Measurements from ENCODE around the gene EME2. TPM values are rescaled to one million over a fixed set of nuclear protein-coding genes. Genes with fewer than 3 reads are reported as not detected.

EME2 gene
- total and polyA plus RNA-seq, 4 donors, result 1.4 to 9.0 (median 3.0) TPM

DNA sequence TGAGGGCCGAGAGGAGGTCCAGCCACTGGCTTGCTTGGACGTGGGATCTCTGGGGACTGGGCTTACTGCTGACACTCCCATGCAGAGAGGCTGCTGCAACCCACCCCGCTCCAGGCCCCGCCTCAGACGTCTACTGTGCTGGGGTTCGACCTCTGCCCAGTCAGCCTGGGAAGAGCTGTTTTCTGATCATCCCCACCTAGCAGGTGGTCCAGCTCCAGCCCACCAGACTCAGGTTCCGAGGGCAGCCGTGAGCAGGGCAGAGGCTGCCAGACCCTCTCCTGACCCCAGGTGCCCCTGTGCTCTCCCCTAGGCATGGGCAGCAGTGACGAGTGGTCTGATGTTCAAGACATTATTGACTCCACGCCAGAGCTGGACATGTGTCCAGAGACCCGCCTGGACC is 24.7 kb upstream of the EME2 start:
- no peak overlapping the region for H3K4me3 ChIP-seq (ENCODE audit: low read depth in 1 of 3, low read length in 3 of 3)
- WGBS, result 94% methylated on average over 11 of the region's 11 CpGs
- H3K27me3 ChIP-seq (ENCODE audit: control insufficient read depth in 4 of 4, insufficient read depth in 4 of 4, low read length in 3 of 4), result no peaks in the 10 kb centered on the region
- H3K9ac ChIP-seq (ENCODE audit: low read depth in 1 of 2, low read length in 2 of 2), result no peak overlapping the region
- DNase-seq (ENCODE audit: low spot score), result no peak
- H3K9me3 ChIP-seq (ENCODE audit: control insufficient read depth in 4 of 4, low read length in 3 of 4), result no peaks in the 10 kb centered on the region
- no peak overlapping the region for H3K27ac ChIP-seq (ENCODE audit: low read depth in 1 of 2, low read length in 2 of 2)
- no peaks in the 10 kb centered on the region for H3K4me1 ChIP-seq (ENCODE audit: control insufficient read depth in 4 of 4, insufficient read depth in 4 of 4, low read length in 3 of 4)
- TF ChIP-seq FOXA1 (IDR thresholded peaks at IDR 0.05) (no peak), JUND (IDR thresholded peaks at IDR 0.05) (no peak), SP1 (IDR thresholded peaks at IDR 0.05) (no peak), HNF4A (conservative IDR thresholded peaks at IDR 0.05) (no peak), YY1 (IDR thresholded peaks at IDR 0.05) (no peak), NR2F2 (IDR thresholded peaks at IDR 0.05) (no peak), FOXA2 (IDR thresholded peaks at IDR 0.05) (no peak), RAD21 (IDR thresholded peaks at IDR 0.05) (no peak), TAF1 (conservative IDR thresholded peaks at IDR 0.05) (no peak), EGR1 (IDR thresholded peaks at IDR 0.05; ENCODE audit: low read depth in 2 of 2) (no peak)
- TF ChIP-seq, protein P1, sequence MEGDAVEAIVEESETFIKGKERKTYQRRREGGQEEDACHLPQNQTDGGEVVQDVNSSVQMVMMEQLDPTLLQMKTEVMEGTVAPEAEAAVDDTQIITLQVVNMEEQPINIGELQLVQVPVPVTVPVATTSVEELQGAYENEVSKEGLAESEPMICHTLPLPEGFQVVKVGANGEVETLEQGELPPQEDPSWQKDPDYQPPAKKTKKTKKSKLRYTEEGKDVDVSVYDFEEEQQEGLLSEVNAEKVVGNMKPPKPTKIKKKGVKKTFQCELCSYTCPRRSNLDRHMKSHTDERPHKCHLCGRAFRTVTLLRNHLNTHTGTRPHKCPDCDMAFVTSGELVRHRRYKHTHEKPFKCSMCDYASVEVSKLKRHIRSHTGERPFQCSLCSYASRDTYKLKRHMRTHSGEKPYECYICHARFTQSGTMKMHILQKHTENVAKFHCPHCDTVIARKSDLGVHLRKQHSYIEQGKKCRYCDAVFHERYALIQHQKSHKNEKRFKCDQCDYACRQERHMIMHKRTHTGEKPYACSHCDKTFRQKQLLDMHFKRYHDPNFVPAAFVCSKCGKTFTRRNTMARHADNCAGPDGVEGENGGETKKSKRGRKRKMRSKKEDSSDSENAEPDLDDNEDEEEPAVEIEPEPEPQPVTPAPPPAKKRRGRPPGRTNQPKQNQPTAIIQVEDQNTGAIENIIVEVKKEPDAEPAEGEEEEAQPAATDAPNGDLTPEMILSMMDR (IDR thresholded peaks at IDR 0.05; ENCODE audit: low read depth, low read length, missing input control), result no peak
- TF ChIP-seq, protein P2, sequence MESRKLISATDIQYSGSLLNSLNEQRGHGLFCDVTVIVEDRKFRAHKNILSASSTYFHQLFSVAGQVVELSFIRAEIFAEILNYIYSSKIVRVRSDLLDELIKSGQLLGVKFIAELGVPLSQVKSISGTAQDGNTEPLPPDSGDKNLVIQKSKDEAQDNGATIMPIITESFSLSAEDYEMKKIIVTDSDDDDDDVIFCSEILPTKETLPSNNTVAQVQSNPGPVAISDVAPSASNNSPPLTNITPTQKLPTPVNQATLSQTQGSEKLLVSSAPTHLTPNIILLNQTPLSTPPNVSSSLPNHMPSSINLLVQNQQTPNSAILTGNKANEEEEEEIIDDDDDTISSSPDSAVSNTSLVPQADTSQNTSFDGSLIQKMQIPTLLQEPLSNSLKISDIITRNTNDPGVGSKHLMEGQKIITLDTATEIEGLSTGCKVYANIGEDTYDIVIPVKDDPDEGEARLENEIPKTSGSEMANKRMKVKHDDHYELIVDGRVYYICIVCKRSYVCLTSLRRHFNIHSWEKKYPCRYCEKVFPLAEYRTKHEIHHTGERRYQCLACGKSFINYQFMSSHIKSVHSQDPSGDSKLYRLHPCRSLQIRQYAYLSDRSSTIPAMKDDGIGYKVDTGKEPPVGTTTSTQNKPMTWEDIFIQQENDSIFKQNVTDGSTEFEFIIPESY (IDR thresholded peaks at IDR 0.05), result no peak
- TF ChIP-seq, protein P3, sequence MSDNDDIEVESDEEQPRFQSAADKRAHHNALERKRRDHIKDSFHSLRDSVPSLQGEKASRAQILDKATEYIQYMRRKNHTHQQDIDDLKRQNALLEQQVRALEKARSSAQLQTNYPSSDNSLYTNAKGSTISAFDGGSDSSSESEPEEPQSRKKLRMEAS (IDR thresholded peaks at IDR 0.05), result no peak
- TF ChIP-seq, protein P4, sequence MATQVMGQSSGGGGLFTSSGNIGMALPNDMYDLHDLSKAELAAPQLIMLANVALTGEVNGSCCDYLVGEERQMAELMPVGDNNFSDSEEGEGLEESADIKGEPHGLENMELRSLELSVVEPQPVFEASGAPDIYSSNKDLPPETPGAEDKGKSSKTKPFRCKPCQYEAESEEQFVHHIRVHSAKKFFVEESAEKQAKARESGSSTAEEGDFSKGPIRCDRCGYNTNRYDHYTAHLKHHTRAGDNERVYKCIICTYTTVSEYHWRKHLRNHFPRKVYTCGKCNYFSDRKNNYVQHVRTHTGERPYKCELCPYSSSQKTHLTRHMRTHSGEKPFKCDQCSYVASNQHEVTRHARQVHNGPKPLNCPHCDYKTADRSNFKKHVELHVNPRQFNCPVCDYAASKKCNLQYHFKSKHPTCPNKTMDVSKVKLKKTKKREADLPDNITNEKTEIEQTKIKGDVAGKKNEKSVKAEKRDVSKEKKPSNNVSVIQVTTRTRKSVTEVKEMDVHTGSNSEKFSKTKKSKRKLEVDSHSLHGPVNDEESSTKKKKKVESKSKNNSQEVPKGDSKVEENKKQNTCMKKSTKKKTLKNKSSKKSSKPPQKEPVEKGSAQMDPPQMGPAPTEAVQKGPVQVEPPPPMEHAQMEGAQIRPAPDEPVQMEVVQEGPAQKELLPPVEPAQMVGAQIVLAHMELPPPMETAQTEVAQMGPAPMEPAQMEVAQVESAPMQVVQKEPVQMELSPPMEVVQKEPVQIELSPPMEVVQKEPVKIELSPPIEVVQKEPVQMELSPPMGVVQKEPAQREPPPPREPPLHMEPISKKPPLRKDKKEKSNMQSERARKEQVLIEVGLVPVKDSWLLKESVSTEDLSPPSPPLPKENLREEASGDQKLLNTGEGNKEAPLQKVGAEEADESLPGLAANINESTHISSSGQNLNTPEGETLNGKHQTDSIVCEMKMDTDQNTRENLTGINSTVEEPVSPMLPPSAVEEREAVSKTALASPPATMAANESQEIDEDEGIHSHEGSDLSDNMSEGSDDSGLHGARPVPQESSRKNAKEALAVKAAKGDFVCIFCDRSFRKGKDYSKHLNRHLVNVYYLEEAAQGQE (IDR thresholded peaks at IDR 0.05), result no peak
- peaks cover 7 to 65% (median 31%) of the 10 kb centered on the region in 4 donors for H3K36me3 ChIP-seq (ENCODE audit: control insufficient read depth in 4 of 4, insufficient read depth in 3 of 4, low read depth in 1 of 4, low read length in 3 of 4)

DNA sequence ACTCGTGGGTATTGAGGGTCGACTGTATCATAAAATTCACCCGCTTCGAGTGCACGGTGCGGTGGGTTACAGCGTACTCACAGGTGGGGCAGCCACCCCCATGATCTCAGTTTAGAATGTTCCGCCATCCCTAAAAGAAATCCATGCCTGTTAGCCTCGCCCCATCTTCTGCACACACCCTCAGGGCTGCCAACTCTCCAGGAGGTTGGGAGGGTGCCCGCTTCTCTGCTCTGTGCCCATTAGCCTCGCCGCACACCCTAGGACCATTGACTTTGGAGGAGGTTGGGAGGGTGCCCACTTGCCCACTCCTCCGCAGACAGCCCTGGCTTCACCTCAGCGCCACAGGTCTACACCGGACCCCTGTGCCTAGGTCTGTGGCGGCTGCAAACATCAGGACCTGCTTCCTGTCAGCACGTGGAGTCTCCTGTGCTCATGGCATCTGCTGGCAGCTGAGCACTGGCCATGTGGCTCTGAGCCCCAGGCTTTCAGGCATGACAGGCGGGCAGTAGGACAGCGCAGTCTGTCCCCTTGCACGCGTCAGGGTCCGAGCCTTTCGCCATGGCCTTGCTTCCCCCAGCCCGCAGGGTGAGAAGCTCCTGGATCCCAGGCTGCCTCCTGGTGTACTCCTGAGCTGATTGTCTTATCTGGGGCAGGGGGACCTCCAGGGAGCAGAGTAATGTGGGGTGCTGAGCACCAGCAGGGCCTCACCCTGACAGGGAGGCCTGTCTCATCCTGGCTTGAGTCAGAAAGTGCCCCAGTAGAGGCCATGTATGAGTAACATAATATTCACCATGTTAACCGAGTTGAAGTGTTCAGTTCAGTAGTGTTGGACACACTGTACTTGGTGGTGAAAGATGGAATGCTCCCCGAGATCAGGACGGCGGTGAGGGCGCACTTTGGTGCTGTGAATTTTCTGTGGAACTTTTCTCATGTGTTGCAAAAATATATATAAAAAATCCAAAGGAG is 23.2 kb upstream of the EME2 start:
- no peak overlapping the region for H3K27ac ChIP-seq (ENCODE audit: low read depth in 1 of 2, low read length in 2 of 2)
- no peak overlapping the region for H3K4me3 ChIP-seq (ENCODE audit: low read depth in 1 of 3, low read length in 3 of 3)
- no peaks in the 10 kb centered on the region for H3K27me3 ChIP-seq (ENCODE audit: control insufficient read depth in 4 of 4, insufficient read depth in 4 of 4, low read length in 3 of 4)
- no peak for DNase-seq (ENCODE audit: low spot score)
- no peaks in the 10 kb centered on the region for H3K9me3 ChIP-seq (ENCODE audit: control insufficient read depth in 4 of 4, low read length in 3 of 4)
- TF ChIP-seq, protein P1 (IDR thresholded peaks at IDR 0.05; ENCODE audit: low read depth, low read length, missing input control), result no peak
- TF ChIP-seq FOXA2 (IDR thresholded peaks at IDR 0.05) (no peak), HNF4G (IDR thresholded peaks at IDR 0.05) (no peak), RXRA (IDR thresholded peaks at IDR 0.05) (no peak), FOXA1 (IDR thresholded peaks at IDR 0.05) (no peak), NR2F2 (IDR thresholded peaks at IDR 0.05) (no peak)
- H3K9ac ChIP-seq (ENCODE audit: low read depth in 1 of 2, low read length in 2 of 2), result no peak overlapping the region
- H3K4me1 ChIP-seq (ENCODE audit: control insufficient read depth in 4 of 4, insufficient read depth in 4 of 4, low read length in 3 of 4), result no peaks in the 10 kb centered on the region
- 97% methylated on average over 29 of the region's 29 CpGs for WGBS
- H3K36me3 ChIP-seq (ENCODE audit: control insufficient read depth in 4 of 4, insufficient read depth in 3 of 4, low read depth in 1 of 4, low read length in 3 of 4), result peaks cover 4 to 54% (median 31%) of the 10 kb centered on the region in 4 donors

Data from liver (tissue), 9 donors.